ENCODE data around the gene CCR3. TPM values are rescaled to one million over a fixed set of nuclear protein-coding genes. Genes with fewer than 3 reads are reported as not detected.
A peak's percentile ranks its signal among the peaks of the same experiment; 100 is the strongest.

The CCR3 gene
- total RNA-seq, 1 experiment from 2014 or later = not detected

- Histone ChIP-seq H3K79me2 (ENCODE audit: insufficient read depth, low read length) (no peaks in the 10 kb centered on the region), H3K36me3 (ENCODE audit: control insufficient read depth in 1 of 2, insufficient read depth in 2 of 2, low read length in 2 of 2) (no peaks in the 10 kb centered on the region), H3K4me1 (ENCODE audit: control insufficient read depth in 1 of 2, insufficient read depth in 2 of 2, low read length in 2 of 2) (peaks cover 0 to 7% of the 10 kb centered on the region in 2 experiments; a peak in 1 of 4 replicates), H2AFZ (ENCODE audit: low read depth, low read length, poor library complexity, severe bottlenecking) (no peak overlapping the region), H3K27me3 (ENCODE audit: insufficient read depth, low read length) (no peaks in the 10 kb centered on the region), H3K9ac (ENCODE audit: low read length) (no peak overlapping the region), H3K4me2 (ENCODE audit: low read length) (no peak overlapping the region), H3K9me3 (ENCODE audit: control insufficient read depth in 1 of 2, insufficient read depth in 1 of 2, low read depth in 1 of 2, low read length in 2 of 2) (peaks cover 4 to 7% of the 10 kb centered on the region in 2 experiments; a peak in 1 of 4 replicates), H3K4me3 (replicated peaks in 1 of 2; ENCODE audit: low read depth in 1 of 2, low read length in 2 of 2) (no peak overlapping the region), H4K20me1 (ENCODE audit: insufficient read depth) (no peaks in the 10 kb centered on the region), H3K9me2 (ENCODE audit: insufficient read depth) (no peaks in the 10 kb centered on the region), H3K27ac (ENCODE audit: low read depth, low read length) (no peak overlapping the region)
- CTCF ChIA-PET = interaction anchor here (0.9 to 2.7 kb wide), 5 partner anchors 10 to 102 kb away, joined by 4 to 18 read pairs (median 14); partner anchors contain the start of gene CCR5
- intact Hi-C loops (cut with micrococcal nuclease) = loop anchor here (1.0 kb wide), 1 partner anchor 102 kb away; no protein-coding TSS in a partner anchor
- no TSS peak for BruUV-seq (replicated peaks)
- ATAC-seq (peak; percentile 100), DNase-seq (ENCODE audit: low read depth, low spot score) (peak; percentile 39)
- POLR2A ChIA-PET = no interaction called here
- RAD21 ChIA-PET (ENCODE audit: low non-redundant PET in 1 of 2, low total read pairs in 2 of 2, uncharacterized antibody in 2 of 2, unreplicated experiment in 2 of 2) = interaction anchor here (0.5 to 1.3 kb wide), 4 partner anchors 83 to 102 kb away, joined by 3 to 6 read pairs (median 3); no protein-coding TSS in a partner anchor
- TF ChIP-seq RAD21 (IDR thresholded peaks at IDR 0.05; ENCODE audit: low read depth) (peak; percentile 59), SRF (IDR thresholded peaks at IDR 0.05; ENCODE audit: low read depth) (no peak), CTCF (IDR thresholded peaks at IDR 0.05 in 2 of 3, conservative IDR thresholded peaks at IDR 0.05 in 1 of 3; ENCODE audit: borderline replicate concordance in 1 of 3, insufficient read depth in 1 of 3, low read depth in 2 of 3, low read length in 2 of 3) (peak; percentile 60 to 87 (median 81); a peak in 5 of 6 replicates)
Observed at GRCh38 chr3:46276497-46277099, 34.3 kb downstream of the CCR3 start.

GRCh38 chr3:46277476-46277875 lies 35.2 kb downstream of the CCR3 start:
- RAD21 ChIA-PET (ENCODE audit: low non-redundant PET in 1 of 2, low total read pairs in 2 of 2, uncharacterized antibody in 2 of 2, unreplicated experiment in 2 of 2) = interaction anchor here in 1 of 2 experiments (1.3 kb wide), 1 partner anchor 92 kb away, joined by 6 read pairs; no protein-coding TSS in a partner anchor
- CTCF ChIA-PET = no interaction called here
- H3K27me3 ChIP-seq (ENCODE audit: insufficient read depth, low read length) = no peaks in the 10 kb centered on the region
- H3K27ac ChIP-seq (ENCODE audit: low read depth, low read length) = no peak overlapping the region
- no peaks in the 10 kb centered on the region for H4K20me1 ChIP-seq (ENCODE audit: insufficient read depth)
- H3K4me2 ChIP-seq (ENCODE audit: low read length) = no peak overlapping the region
- intact Hi-C loops (cut with micrococcal nuclease) = no loop called here
- peaks cover 0 to 7% of the 10 kb centered on the region in 2 experiments; a peak in 1 of 4 replicates for H3K4me1 ChIP-seq (ENCODE audit: control insufficient read depth in 1 of 2, insufficient read depth in 2 of 2, low read length in 2 of 2)
- H3K9ac ChIP-seq (ENCODE audit: low read length) = no peak overlapping the region
- peaks cover 4 to 7% of the 10 kb centered on the region in 2 experiments; a peak in 1 of 4 replicates for H3K9me3 ChIP-seq (ENCODE audit: control insufficient read depth in 1 of 2, insufficient read depth in 1 of 2, low read depth in 1 of 2, low read length in 2 of 2)
- no peaks in the 10 kb centered on the region for H3K9me2 ChIP-seq (ENCODE audit: insufficient read depth)
- ATAC-seq (no peak), DNase-seq (ENCODE audit: low read depth, low spot score) (no peak)
- no peaks in the 10 kb centered on the region for H3K36me3 ChIP-seq (ENCODE audit: control insufficient read depth in 1 of 2, insufficient read depth in 2 of 2, low read length in 2 of 2)
- H3K4me3 ChIP-seq (replicated peaks in 1 of 2; ENCODE audit: low read depth in 1 of 2, low read length in 2 of 2) = no peak overlapping the region
- H2AFZ ChIP-seq (ENCODE audit: low read depth, low read length, poor library complexity, severe bottlenecking) = no peak overlapping the region
- H3K79me2 ChIP-seq (ENCODE audit: insufficient read depth, low read length) = no peaks in the 10 kb centered on the region
- POLR2A ChIA-PET = no interaction called here
- BruUV-seq (replicated peaks) = no TSS peak
- no peak for TF ChIP-seq SRF (IDR thresholded peaks at IDR 0.05; ENCODE audit: low read depth)
- no peak for TF ChIP-seq SIN3A (IDR thresholded peaks at IDR 0.05; ENCODE audit: low read depth)
- no peak for TF ChIP-seq MAX (IDR thresholded peaks at IDR 0.05)
- no peak for TF ChIP-seq ZBTB33 (IDR thresholded peaks at IDR 0.05; ENCODE audit: extremely low read depth, insufficient replicate concordance, low read length)
- TF ChIP-seq EGR1 (IDR thresholded peaks at IDR 0.05; ENCODE audit: low read depth) = no peak
- no peak for TF ChIP-seq ATF3 (IDR thresholded peaks at IDR 0.05)
- TF ChIP-seq POLR2A (IDR thresholded peaks at IDR 0.05; ENCODE audit: borderline replicate concordance, extremely low read depth, insufficient read depth, insufficient read length) = no peak
- no peak for TF ChIP-seq YY1 (IDR thresholded peaks at IDR 0.05; ENCODE audit: extremely low read depth, insufficient replicate concordance, low read depth, low read length)
- no peak for TF ChIP-seq RAD21 (IDR thresholded peaks at IDR 0.05; ENCODE audit: low read depth)
- TF ChIP-seq POLR2AphosphoS5 (IDR thresholded peaks at IDR 0.05; ENCODE audit: low read depth, low read length) = no peak
- no peak for TF ChIP-seq TCF7L2 (IDR thresholded peaks at IDR 0.05; ENCODE audit: borderline replicate concordance, extremely low read depth, insufficient read depth, insufficient read length)
- no peak for TF ChIP-seq ELF1 (IDR thresholded peaks at IDR 0.05; ENCODE audit: borderline replicate concordance, low read depth)
- TF ChIP-seq CEBPB (IDR thresholded peaks at IDR 0.05; ENCODE audit: low read depth) = no peak
- TF ChIP-seq CBX3 (IDR thresholded peaks at IDR 0.05; ENCODE audit: low read depth) = no peak
- no peak for TF ChIP-seq JUND (IDR thresholded peaks at IDR 0.05)

All from HCT116 (cell line).